ENCODE measurements around the gene TMC7. TPM values are rescaled to one million over a fixed set of nuclear protein-coding genes. Genes with fewer than 3 reads are reported as not detected.
A peak's percentile ranks its signal among the peaks of the same experiment; 100 is the strongest.

TMC7 gene
- total RNA-seq, 1 donor from 2014 or later = 0.75 TPM

GRCh38 chr16:19067349-19068236 lies 83.9 kb downstream of the TMC7 start, which contains the start of gene COQ7:
Gene COQ7 (plus strand): TSS chr16:19067614. CDS start chr16:19067665, 51 bp downstream.
- Histone ChIP-seq H3K27me3 (ENCODE audit: control insufficient read depth, insufficient read depth, low read length) (no peaks in the 10 kb centered on the region), H3K4me3 (ENCODE audit: low read depth, low read length) (peak within 1 kb of the TSS; percentile 89), H3K36me3 (ENCODE audit: control insufficient read depth, insufficient read depth, low read length) (no peaks in the 10 kb centered on the region)
- DNase-seq (ENCODE audit: low read depth) = peak; percentile 99
- TF ChIP-seq, protein P1, sequence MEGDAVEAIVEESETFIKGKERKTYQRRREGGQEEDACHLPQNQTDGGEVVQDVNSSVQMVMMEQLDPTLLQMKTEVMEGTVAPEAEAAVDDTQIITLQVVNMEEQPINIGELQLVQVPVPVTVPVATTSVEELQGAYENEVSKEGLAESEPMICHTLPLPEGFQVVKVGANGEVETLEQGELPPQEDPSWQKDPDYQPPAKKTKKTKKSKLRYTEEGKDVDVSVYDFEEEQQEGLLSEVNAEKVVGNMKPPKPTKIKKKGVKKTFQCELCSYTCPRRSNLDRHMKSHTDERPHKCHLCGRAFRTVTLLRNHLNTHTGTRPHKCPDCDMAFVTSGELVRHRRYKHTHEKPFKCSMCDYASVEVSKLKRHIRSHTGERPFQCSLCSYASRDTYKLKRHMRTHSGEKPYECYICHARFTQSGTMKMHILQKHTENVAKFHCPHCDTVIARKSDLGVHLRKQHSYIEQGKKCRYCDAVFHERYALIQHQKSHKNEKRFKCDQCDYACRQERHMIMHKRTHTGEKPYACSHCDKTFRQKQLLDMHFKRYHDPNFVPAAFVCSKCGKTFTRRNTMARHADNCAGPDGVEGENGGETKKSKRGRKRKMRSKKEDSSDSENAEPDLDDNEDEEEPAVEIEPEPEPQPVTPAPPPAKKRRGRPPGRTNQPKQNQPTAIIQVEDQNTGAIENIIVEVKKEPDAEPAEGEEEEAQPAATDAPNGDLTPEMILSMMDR (IDR thresholded peaks at IDR 0.05; ENCODE audit: insufficient read depth, low read length, poor library complexity, severe bottlenecking) = no peak

DNA sequence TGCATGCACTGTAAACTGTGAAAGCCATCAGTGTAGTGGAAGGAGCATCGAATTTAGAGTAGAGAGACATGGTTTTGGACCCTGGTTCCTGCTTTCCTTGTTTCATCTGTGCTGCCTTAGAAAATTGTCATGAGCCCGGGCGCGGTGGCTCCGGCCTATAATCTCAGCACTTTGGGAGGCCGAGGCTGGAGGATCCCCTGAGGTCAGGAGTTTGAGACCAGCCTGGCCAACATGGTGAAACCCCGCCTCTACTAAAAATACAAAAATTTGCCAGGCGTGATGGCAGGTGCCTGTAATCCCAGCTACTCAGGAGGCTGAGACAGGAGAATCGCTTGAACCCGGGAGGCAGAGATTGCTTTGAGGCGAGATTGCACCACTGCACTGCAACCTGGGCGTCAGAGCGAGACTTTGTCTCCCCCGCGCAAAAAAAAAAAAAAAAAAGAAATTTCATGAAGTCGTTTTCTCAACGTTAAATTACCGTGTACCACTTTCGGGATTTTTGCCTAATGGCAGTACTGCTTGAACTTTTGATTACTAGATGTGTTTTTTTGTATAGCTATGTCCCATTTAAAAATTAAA lies 84.6 kb downstream of the TMC7 start:
- TF ChIP-seq, protein P1 (IDR thresholded peaks at IDR 0.05; ENCODE audit: insufficient read depth, low read length, poor library complexity, severe bottlenecking) = no peak
- no peak for DNase-seq (ENCODE audit: low read depth)
- Histone ChIP-seq H3K4me3 (ENCODE audit: low read depth, low read length) (peak overlapping the region; percentile 89), H3K36me3 (ENCODE audit: control insufficient read depth, insufficient read depth, low read length) (no peaks in the 10 kb centered on the region), H3K27me3 (ENCODE audit: control insufficient read depth, insufficient read depth, low read length) (no peaks in the 10 kb centered on the region)

DNA sequence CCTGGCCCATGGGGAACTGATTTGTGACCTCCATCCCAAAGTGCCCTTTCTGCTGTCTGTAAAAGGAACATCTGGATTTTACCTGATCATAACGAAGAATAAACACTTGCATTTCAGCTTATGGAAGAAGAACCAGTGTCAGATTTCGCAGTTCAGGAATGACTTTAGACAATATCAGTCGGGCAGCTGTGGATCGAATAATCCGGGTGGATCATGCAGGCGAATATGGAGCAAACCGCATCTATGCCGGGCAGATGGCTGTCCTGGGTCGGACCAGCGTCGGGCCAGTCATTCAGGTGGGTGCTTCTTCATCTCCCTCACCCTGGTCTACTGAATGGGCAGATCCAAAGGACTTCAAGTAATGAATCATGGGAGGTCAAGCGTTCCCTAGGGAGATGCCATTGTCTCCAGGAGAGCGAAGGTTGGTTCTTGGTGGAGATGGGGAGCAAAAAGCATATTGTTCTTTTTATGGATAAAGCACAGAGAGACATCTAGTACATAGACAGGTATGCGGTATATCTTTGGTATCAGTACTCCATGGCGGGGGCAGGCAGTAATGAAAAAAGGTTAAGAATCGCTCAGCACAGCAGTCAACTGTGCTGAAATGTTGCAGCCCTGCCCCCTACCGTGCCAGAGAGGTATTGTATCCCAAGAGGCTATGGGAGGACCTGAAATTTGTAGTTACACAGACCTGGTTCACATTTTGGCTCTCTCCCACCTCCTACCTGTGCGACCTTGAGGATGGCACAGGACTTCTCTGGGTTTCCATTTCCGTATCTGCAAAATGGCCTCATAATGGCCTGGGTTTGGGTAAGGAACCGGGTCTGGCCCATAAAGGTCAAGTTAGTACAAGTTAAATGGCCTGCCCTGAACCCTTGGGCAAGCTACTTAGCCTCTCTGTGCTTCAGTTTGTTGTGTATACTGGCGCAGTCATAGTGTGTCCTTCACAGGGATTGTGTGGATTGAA lies 88.4 kb downstream of the TMC7 start:
- DNase-seq (ENCODE audit: low read depth) = no peak
- no peaks in the 10 kb centered on the region for H3K27me3 ChIP-seq (ENCODE audit: control insufficient read depth, insufficient read depth, low read length)
- TF ChIP-seq, protein P1 (IDR thresholded peaks at IDR 0.05; ENCODE audit: insufficient read depth, low read length, poor library complexity, severe bottlenecking) = peak; percentile 74
- no peak overlapping the region for H3K4me3 ChIP-seq (ENCODE audit: low read depth, low read length)
- H3K36me3 ChIP-seq (ENCODE audit: control insufficient read depth, insufficient read depth, low read length) = no peaks in the 10 kb centered on the region

DNA sequence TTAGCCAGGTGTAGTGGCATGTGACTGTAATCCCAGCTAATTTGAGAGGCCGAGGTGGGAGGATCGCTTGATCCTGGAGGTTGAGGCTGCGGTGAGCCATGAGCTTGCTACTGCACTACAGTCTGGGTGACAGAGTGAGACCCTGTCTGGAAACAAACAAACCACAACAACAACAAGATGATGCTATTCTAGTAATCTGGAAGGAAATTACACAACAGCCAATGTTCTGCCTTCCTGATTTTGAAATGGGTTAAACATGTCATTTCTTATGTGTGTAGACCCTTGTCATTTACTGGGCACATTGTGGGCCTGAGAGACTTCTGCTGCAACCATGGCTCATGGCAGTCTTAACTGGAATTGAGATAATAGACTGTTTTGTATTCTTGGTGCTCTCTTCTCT lies 89.6 kb downstream of the TMC7 start:
- Histone ChIP-seq H3K27me3 (ENCODE audit: control insufficient read depth, insufficient read depth, low read length) (no peaks in the 10 kb centered on the region), H3K36me3 (ENCODE audit: control insufficient read depth, insufficient read depth, low read length) (no peaks in the 10 kb centered on the region), H3K4me3 (ENCODE audit: low read depth, low read length) (no peak overlapping the region)
- TF ChIP-seq, protein P1 (IDR thresholded peaks at IDR 0.05; ENCODE audit: insufficient read depth, low read length, poor library complexity, severe bottlenecking) = no peak
- DNase-seq (ENCODE audit: low read depth) = no peak

- no peaks in the 10 kb centered on the region for H3K36me3 ChIP-seq (ENCODE audit: control insufficient read depth, insufficient read depth, low read length)
- H3K27me3 ChIP-seq (ENCODE audit: control insufficient read depth, insufficient read depth, low read length) = no peaks in the 10 kb centered on the region
- TF ChIP-seq, protein P1 (IDR thresholded peaks at IDR 0.05; ENCODE audit: insufficient read depth, low read length, poor library complexity, severe bottlenecking) = no peak
- H3K4me3 ChIP-seq (ENCODE audit: low read depth, low read length) = no peak overlapping the region
- DNase-seq (ENCODE audit: low read depth) = no peak
Measured at GRCh38 chr16:19073863-19074262, 90.1 kb downstream of the TMC7 start.
